Hematopoietic multipotent progenitor cell treated with erythropoietin and hydrocortisone succinate and interleukin-3 and kit ligand, for 8 days (in vitro differentiated cells): Measurements from ENCODE around the gene HTR3C.

Experiments used
- DNase-seq: peaks from one replicate; pipeline ENCODE4 v3.0.0-alpha.2; 2015

HTR3C gene

GRCh38 chr3:184096811-184097383 is 44.0 kb downstream of the HTR3C start, which contains the start of gene HTR3E:
TSS of gene HTR3E (plus strand) at chr3:184097064. CDS start at chr3:184097530, 466 bp downstream.
- no peak for DNase-seq

DNA sequence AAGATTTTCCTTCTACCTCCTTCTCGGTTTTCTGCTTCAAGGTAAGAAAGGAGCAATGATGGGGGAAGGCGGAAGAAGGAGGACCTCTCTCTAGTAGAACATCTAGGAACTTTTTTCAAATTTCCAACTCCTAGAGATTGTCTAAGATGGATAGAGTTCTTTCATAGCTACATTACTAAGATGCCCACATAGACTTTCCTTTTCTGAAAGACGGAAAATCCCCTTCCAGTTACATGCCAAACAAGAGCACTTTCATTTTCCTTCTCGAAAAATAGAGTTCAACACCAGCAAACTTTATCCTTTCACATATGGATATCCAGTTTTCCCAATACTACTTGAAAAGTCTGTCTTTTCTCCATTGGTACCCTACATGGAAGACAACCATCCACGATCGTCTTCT is 44.7 kb downstream of the HTR3C start:
- DNase-seq = no peak

- DNase-seq = no peak
Observed at GRCh38 chr3:184099806-184100686, 47.2 kb downstream of the HTR3C start.
